ENCODE data around the gene DLX3.

Gene DLX3

GRCh38 chr17:49984776-49985175, 10.2 kb downstream of the DLX3 start:
- no peaks in the 10 kb centered on the region for H3K36me3 ChIP-seq (ENCODE audit: low read length)
- no peaks in the 10 kb centered on the region for H3K79me2 ChIP-seq (ENCODE audit: insufficient read depth, low read length)
- H3K27me3 ChIP-seq (ENCODE audit: low read length), result no peaks in the 10 kb centered on the region
- H3F3A ChIP-seq (ENCODE audit: insufficient read depth), result no peaks in the 10 kb centered on the region
- no peak overlapping the region for H3K9ac ChIP-seq (ENCODE audit: low read length)
- no peak overlapping the region for H3K4me3 ChIP-seq (ENCODE audit: insufficient read depth, low read length, poor library complexity, severe bottlenecking)
- H4K20me1 ChIP-seq (ENCODE audit: low read depth, low read length), result no peaks in the 10 kb centered on the region
- H2AFZ ChIP-seq (ENCODE audit: low read depth, low read length, severe bottlenecking), result no peak overlapping the region
- H3K9me3 ChIP-seq (ENCODE audit: insufficient read depth, low read length), result no peaks in the 10 kb centered on the region
- TF ChIP-seq CTCF (IDR thresholded peaks at IDR 0.05; ENCODE audit: insufficient read depth, low read length, poor library complexity, severe bottlenecking) (no peak), EZH2phosphoT487 (conservative IDR thresholded peaks at IDR 0.05; ENCODE audit: low read length) (no peak)
- no peak overlapping the region for H3K27ac ChIP-seq (ENCODE audit: low read depth, low read length)
- no peaks in the 10 kb centered on the region for H3K9me2 ChIP-seq (replicated peaks; ENCODE audit: insufficient read depth, low read length)
- H3K4me2 ChIP-seq (ENCODE audit: low read depth, low read length, poor library complexity, severe bottlenecking), result no peak overlapping the region

- TF ChIP-seq EZH2phosphoT487 (conservative IDR thresholded peaks at IDR 0.05; ENCODE audit: low read length) (no peak), CTCF (IDR thresholded peaks at IDR 0.05; ENCODE audit: insufficient read depth, low read length, poor library complexity, severe bottlenecking) (no peak)
- H3F3A ChIP-seq (ENCODE audit: insufficient read depth), result no peaks in the 10 kb centered on the region
- no peaks in the 10 kb centered on the region for H3K36me3 ChIP-seq (ENCODE audit: low read length)
- H3K9ac ChIP-seq (ENCODE audit: low read length), result no peak overlapping the region
- no peak overlapping the region for H3K4me2 ChIP-seq (ENCODE audit: low read depth, low read length, poor library complexity, severe bottlenecking)
- no peaks in the 10 kb centered on the region for H4K20me1 ChIP-seq (ENCODE audit: low read depth, low read length)
- H3K79me2 ChIP-seq (ENCODE audit: insufficient read depth, low read length), result no peaks in the 10 kb centered on the region
- H3K27me3 ChIP-seq (ENCODE audit: low read length), result no peaks in the 10 kb centered on the region
- no peaks in the 10 kb centered on the region for H3K9me2 ChIP-seq (replicated peaks; ENCODE audit: insufficient read depth, low read length)
- no peaks in the 10 kb centered on the region for H3K9me3 ChIP-seq (ENCODE audit: insufficient read depth, low read length)
- no peak overlapping the region for H3K27ac ChIP-seq (ENCODE audit: low read depth, low read length)
- no peak overlapping the region for H2AFZ ChIP-seq (ENCODE audit: low read depth, low read length, severe bottlenecking)
- H3K4me3 ChIP-seq (ENCODE audit: insufficient read depth, low read length, poor library complexity, severe bottlenecking), result no peak overlapping the region
Measured at GRCh38 chr17:49984283-49984682, 10.7 kb downstream of the DLX3 start.

GRCh38 chr17:49980703-49981197, 14.3 kb downstream of the DLX3 start:
- Histone ChIP-seq H3F3A (ENCODE audit: insufficient read depth) (no peaks in the 10 kb centered on the region), H3K27ac (ENCODE audit: low read depth, low read length) (no peak overlapping the region), H4K20me1 (ENCODE audit: low read depth, low read length) (no peaks in the 10 kb centered on the region), H3K4me3 (ENCODE audit: insufficient read depth, low read length, poor library complexity, severe bottlenecking) (no peak overlapping the region), H3K4me2 (ENCODE audit: low read depth, low read length, poor library complexity, severe bottlenecking) (no peak overlapping the region), H3K27me3 (ENCODE audit: low read length) (no peaks in the 10 kb centered on the region), H3K9me2 (replicated peaks; ENCODE audit: insufficient read depth, low read length) (no peaks in the 10 kb centered on the region), H2AFZ (ENCODE audit: low read depth, low read length, severe bottlenecking) (no peak overlapping the region), H3K36me3 (ENCODE audit: low read length) (no peaks in the 10 kb centered on the region), H3K9ac (ENCODE audit: low read length) (no peak overlapping the region), H3K79me2 (ENCODE audit: insufficient read depth, low read length) (no peaks in the 10 kb centered on the region), H3K9me3 (ENCODE audit: insufficient read depth, low read length) (no peaks in the 10 kb centered on the region)
- TF ChIP-seq EZH2phosphoT487 (conservative IDR thresholded peaks at IDR 0.05; ENCODE audit: low read length), result no peak
- TF ChIP-seq CTCF (IDR thresholded peaks at IDR 0.05; ENCODE audit: insufficient read depth, low read length, poor library complexity, severe bottlenecking), result no peak

Data from SU-DHL-6 (cell line).